ENCODE measurements around the gene ECSIT.

- TF ChIP-seq CTCF (conservative IDR thresholded peaks at IDR 0.05; ENCODE audit: low read depth in 2 of 2) (no peak), POLR2AphosphoS5 (IDR thresholded peaks at IDR 0.05; ENCODE audit: low read depth) (no peak), ZNF331 (CRISPR knock-in tag; IDR thresholded peaks at IDR 0.05; ENCODE audit: low read depth) (no peak)
These were observed 34.2 kb downstream of the ECSIT start for GRCh38 chr19:11494634-11495285.

All from GM23338 (cell line).